Embryonic facial prominence (tissue), 1 donor: ENCODE results near the gene VPS16.

ENCODE experiments used
- DNase-seq: peaks from one replicate; pipeline ENCODE4 v3.0.0-alpha.2; 2016; ENCODE audit errors: extremely low spot score

The VPS16 gene

DNA sequence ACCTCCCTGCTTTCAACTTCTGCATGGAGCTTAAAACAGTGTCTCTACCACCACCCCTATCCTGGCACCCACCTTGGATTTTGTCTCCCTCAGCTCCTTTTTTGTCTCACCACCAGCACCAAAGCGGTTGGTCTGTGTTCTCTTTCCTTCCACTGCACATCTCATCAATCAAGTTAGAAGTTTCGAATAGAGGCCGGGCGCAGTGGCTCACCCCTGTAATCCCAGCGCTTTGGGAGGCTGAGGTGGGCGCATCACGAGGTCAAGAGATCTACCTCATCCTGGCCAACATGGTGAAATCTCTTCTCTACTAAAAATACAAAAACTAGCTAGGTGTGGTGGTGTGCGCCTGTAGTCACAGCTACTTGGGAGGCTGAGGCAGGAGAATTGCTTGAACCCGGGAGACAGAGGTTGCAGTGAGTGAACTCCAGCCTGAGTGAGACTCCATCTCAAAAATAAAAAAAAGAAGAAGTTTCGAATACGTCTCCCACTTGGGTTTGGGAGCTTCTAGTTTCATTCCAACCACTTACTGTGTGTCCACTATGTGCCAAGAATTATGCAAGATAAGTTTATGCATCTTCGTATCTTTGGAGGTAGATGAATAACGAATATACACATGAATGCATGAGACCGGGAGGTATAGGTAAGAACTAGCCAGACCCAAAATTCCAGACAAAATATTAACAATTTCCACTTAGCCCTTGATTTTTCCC is 6.0 kb upstream of the VPS16 start:
- DNase-seq: no peak

- no peak for DNase-seq
Measured at GRCh38 chr20:2835331-2835796, 5.2 kb upstream of the VPS16 start.

- DNase-seq: no peak
Measured at GRCh38 chr20:2836035-2836434, 4.5 kb upstream of the VPS16 start.

GRCh38 chr20:2837221-2837960 is 3.2 kb upstream of the VPS16 start:
- DNase-seq: no peak

- DNase-seq: no peak
Measured at GRCh38 chr20:2838170-2838797, 2.3 kb upstream of the VPS16 start.

GRCh38 chr20:2838847-2839671 is 1.5 kb upstream of the VPS16 start:
- DNase-seq: no peak

GRCh38 chr20:2839732-2840137 is 810 bp upstream of the VPS16 start:
- no peak for DNase-seq

- DNase-seq: no peak
Measured at GRCh38 chr20:2840967-2841531, 504 bp downstream of the VPS16 start.

- DNase-seq: no peak
Measured at GRCh38 chr20:2845607-2846006, 5.1 kb downstream of the VPS16 start.

DNA sequence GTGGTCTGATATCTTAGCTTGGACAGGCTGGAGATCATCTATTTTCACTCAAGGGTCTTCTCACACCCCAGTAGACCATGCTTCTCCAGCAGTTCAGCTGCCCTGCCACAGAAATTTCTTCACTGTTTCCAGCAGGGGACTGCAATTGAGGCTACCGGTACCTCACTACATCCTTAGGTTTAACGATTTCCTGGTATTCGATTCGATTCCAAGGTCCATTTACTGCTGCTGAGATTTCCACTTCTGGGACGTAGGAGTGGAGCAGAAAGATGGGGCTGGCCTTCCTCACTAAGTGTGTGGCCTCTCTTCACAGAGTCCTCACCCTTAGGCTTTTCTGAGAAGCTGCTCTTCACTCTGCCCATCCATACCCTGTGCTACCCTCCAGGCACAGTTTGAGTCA is 6.2 kb downstream of the VPS16 start:
- DNase-seq: no peak

- DNase-seq: no peak
Measured at GRCh38 chr20:2847802-2848201, 7.3 kb downstream of the VPS16 start.

DNA sequence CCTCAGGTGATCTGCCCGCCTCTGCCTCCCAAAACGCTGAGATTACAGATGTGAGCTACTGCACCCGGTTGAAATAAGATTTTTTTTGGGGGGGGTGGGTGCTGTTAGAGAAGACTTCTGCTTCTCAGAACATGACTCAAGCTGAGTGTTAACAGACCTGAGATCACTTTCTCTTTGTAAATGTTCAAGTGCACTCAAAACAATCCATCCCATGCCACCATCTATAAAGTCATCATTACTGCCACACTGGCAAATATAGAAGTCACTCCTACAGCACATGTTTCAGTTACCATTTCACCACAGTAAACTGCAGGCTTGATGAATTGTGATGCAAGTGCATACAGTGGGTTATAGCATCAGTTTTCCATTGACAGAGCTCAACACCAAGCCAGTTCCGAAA is 9.0 kb downstream of the VPS16 start:
- no peak for DNase-seq

- no peak for DNase-seq
Measured at GRCh38 chr20:2851086-2851485, 10.5 kb downstream of the VPS16 start.

DNA sequence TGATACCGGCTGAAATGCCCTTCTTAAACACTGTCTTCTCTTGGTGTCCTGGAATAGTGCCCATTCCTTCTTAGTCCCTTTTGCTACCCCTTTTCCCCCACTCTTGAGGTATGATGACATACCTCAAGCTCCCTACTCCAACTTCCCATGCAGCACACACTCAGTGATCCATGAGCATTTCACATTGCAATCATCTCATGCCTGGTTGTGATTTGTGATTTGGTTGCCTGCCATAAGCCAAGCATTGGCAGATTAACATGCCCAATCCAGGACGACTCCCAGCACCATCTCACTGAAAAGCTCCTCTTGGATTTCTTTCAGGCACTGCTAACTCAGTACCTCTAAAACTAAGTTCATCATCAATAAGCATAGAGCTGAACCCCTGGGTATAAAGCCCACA is 18.0 kb downstream of the VPS16 start:
- DNase-seq: no peak

GRCh38 chr20:2859330-2860121 is 19.0 kb downstream of the VPS16 start:
- no peak for DNase-seq

DNA sequence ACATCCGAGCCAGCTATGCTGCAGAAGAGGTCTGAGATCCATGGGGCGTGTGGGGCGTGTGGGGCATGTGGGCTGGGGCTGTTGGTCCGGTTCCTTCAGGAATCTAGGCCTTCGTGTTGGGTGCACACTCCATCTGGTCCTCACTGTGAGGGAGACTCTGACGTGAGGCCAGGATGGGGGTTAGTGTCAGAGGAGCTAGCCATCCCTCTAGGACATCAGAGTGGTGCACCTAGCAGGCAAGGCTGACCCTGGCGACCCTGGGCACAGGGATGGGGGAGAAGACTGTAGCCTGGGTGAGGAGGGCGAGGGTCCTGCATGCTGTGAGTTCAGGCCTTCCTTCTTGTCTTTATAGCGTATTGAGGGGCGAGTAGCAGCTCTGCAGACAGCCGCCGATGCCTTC is 24.1 kb downstream of the VPS16 start:
- no peak for DNase-seq

DNA sequence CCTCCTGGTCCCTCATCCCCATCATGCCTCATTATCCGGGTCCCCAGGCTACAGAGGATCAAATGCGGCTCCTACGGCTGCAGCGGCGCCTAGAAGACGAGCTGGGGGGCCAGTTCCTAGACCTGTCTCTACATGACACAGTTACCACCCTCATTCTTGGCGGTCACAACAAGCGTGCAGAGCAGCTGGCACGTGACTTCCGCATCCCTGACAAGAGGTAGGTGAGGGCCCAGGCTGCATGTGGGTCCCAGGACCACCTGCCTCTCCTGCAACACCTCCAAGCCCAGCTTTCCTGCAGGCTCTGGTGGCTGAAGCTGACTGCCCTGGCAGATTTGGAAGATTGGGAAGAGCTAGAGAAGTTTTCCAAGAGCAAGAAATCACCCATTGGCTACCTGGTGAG is 24.6 kb downstream of the VPS16 start:
- DNase-seq: no peak

DNA sequence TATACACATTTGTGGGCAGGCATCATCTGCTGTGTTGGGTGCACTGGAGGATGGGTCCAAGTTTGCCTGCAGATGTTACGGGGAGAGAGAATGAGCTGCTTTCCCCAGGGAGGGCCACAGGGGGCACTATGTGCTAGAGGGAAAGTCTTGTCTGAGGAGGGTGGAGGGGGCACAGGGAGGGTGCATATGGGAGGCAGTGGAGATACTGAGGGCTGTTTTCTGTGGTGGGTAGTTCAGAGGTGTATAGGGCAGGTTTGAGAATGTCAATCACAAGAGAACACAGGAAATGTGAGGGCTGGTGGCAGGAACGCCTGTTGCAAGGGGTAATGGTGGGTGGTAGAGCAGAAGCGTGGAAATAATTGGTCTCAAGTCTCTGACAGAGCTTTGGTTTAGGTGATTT is 25.1 kb downstream of the VPS16 start:
- no peak for DNase-seq

DNA sequence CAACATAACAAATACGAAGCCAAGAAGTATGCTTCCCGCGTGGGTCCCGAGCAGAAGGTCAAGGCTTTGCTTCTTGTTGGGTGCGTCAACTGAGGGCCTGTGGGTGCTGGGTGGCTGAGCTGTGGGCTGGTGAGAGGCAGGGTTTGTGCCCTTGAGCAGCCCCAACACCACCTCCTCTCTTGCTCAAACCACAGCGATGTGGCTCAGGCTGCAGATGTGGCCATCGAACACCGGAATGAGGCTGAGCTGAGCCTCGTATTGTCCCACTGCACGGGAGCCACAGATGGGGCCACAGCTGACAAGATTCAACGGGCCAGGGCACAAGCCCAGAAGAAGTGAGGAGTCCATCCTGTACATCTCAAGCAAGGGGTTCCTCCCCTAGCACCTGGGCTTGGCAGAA is 25.7 kb downstream of the VPS16 start:
- no peak for DNase-seq

DNA sequence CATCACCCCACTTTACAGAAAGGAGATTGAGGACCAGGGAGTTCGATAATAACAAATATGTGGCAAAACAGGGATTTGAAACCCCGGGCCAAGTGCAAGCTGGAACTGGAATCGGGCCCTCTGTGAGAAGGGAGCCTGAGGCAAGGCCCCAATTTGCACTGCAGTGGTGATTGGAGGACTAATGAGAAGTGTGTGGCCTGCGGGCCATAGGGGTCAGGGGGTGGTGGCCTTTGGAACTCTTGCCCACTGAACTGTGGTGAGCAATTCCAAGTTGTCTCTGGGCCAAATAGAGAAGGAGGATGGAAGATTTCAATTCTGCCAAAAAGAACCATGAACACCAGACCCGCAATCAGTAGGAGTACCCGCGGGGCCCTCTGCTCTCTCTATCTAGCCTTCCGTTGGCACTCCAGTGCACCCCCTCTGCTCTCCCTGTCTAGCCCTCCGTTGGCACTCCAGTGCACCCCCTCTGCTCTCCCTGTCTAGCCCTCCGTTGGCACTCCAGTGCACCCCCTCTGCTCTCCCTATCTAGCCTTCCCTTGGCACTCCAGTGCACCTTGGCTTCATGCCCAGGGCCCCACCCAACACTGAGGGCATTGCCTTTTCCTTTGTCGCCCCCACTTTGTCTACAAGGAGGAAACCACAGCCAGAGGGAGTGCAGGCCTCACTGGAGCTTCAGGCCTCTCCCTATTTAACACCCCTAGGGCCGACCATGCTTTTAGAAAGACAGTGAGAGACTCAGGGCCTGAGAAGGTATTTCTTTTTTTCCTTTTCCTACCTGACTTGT is 26.7 kb downstream of the VPS16 start:
- DNase-seq: no peak
